ENCODE data around the gene GPR179. TPM values are rescaled to one million over a fixed set of nuclear protein-coding genes. Genes with fewer than 3 reads are reported as not detected.
A peak's percentile ranks its signal among the peaks of the same experiment; 100 is the strongest.

The GPR179 gene
- total and polyA plus RNA-seq, 2 donors (not counting 3 experiments of a cell fraction or from before 2014, with no cell fraction given), result not detected

DNA sequence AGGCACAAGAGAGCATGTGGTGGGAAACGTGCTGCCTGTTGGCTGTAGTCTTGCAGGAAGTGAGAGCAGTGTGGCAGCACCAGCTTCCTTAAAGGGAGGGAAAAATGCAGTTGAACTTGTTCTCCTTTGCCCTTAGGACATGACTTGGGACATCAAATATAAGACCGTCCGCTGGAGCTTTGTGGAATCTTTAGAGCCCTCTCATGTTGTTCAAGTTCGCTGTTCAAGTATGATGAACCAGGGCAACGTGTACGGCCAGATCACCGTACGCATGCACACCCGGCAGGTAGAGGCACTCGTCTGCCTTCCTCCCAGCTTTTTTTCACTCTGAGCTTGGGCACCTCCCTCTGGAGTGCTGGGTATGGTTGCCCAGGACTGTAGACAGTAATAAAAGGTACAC, 23.3 kb downstream of the GPR179 start:
- POLR2A ChIA-PET, result no interaction called here

DNA sequence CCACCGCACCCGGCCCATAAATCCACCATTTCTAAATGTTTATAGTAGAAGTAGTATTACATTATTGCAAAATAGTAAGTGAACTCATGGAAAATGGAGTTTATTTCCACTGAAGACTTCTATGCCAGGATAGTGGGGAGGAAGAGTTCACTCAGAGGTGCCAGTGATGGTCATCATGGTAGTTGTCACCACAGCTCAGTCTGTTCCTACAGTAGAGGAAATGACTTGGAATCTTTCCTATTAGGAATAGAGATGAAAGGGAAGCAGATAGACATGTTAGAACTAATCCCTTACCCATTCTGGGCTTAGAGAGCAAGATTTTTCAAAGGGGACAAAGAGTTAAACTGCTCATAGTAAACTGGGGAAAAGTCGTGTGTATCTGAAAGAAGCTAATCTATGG, 26.7 kb downstream of the GPR179 start:
- no peak overlapping the region for H3K27ac ChIP-seq (ENCODE audit: insufficient read depth, low read depth, low read length)
- no TSS peak for BruUV-seq (replicated peaks)
- dilution Hi-C loops (cut with MboI; ENCODE audit: extremely low pct_ligation_motif_present, low sequenced_read_pairs), result no loop called here
- no peaks in the 10 kb centered on the region for H4K20me1 ChIP-seq (replicated peaks; ENCODE audit: control insufficient read depth, extremely low read depth, insufficient read depth, low read length)
- intact Hi-C loops (cut with micrococcal nuclease), result no loop called here
- peaks cover 0 to 10% of the 10 kb centered on the region in 2 experiments for H3K36me3 ChIP-seq (ENCODE audit: control insufficient read depth in 2 of 2, extremely low read depth in 1 of 2, insufficient read depth in 2 of 2, low read length in 2 of 2)
- peak; percentile 0 for DNase-seq (ENCODE audit: low read depth, low spot score)
- H3K79me2 ChIP-seq (ENCODE audit: control insufficient read depth, insufficient read depth, low read length), result no peaks in the 10 kb centered on the region
- H3K4me3 ChIP-seq (replicated peaks in 1 of 3; ENCODE audit: insufficient read depth in 1 of 3, low read depth in 1 of 3, low read length in 3 of 3), result no peak overlapping the region
- H3K27me3 ChIP-seq (ENCODE audit: control insufficient read depth in 2 of 2, insufficient read depth in 2 of 2, low read length in 2 of 2), result no peaks in the 10 kb centered on the region
- no peaks in the 10 kb centered on the region for H3K9me3 ChIP-seq (replicated peaks; ENCODE audit: control insufficient read depth, insufficient read depth, low read length)
- no peak for TF ChIP-seq JUN (IDR thresholded peaks at IDR 0.05; ENCODE audit: borderline replicate concordance, insufficient read depth, insufficient read length, low read depth)
- TF ChIP-seq FOS (IDR thresholded peaks at IDR 0.05; ENCODE audit: borderline replicate concordance, insufficient read depth, low read length), result no peak
- TF ChIP-seq CTCF (IDR thresholded peaks at IDR 0.05; ENCODE audit: extremely low read depth in 1 of 2, insufficient read depth in 1 of 2, low read depth in 1 of 2, low read length in 2 of 2), result no peak
- TF ChIP-seq GATA2 (IDR thresholded peaks at IDR 0.05; ENCODE audit: insufficient read depth, insufficient read length, low read depth, low read length), result no peak
- no peak for TF ChIP-seq EZH2 (IDR thresholded peaks at IDR 0.05; ENCODE audit: borderline replicate concordance, low read depth, low read length, severe bottlenecking)
- TF ChIP-seq POLR2A (IDR thresholded peaks at IDR 0.05; ENCODE audit: low read depth, low read length), result no peak
- TF ChIP-seq MAX (IDR thresholded peaks at IDR 0.05; ENCODE audit: insufficient read depth, insufficient read length), result no peak
- TF ChIP-seq POLR2AphosphoS5 (IDR thresholded peaks at IDR 0.05; ENCODE audit: insufficient read depth, low read depth, low read length), result no peak
- TF ChIP-seq MYC (IDR thresholded peaks at IDR 0.05; ENCODE audit: low read depth, low read length), result no peak
- no peak overlapping the region for H3K9ac ChIP-seq (replicated peaks; ENCODE audit: extremely low read depth, insufficient read depth, low read length)
- POLR2A ChIA-PET, result no interaction called here
- FAIRE-seq, result no peak
- H3K4me1 ChIP-seq (ENCODE audit: control insufficient read depth, extremely low read depth, insufficient read depth, low read length), result peaks cover 3% of the 10 kb centered on the region
- H2AFZ ChIP-seq (ENCODE audit: low read depth, low read length), result no peak overlapping the region
- no peak overlapping the region for H3K4me2 ChIP-seq (ENCODE audit: insufficient read depth, low read length)
- H3K9me1 ChIP-seq (replicated peaks; ENCODE audit: control insufficient read depth, extremely low read depth, insufficient read depth, low read length), result no peaks in the 10 kb centered on the region
- CTCF ChIA-PET, result no interaction called here

More for the DNA sequence above, 23.3 kb downstream of the GPR179 start:
- Histone ChIP-seq H3K9me1 (replicated peaks; ENCODE audit: control insufficient read depth, extremely low read depth, insufficient read depth, low read length) (no peaks in the 10 kb centered on the region), H3K79me2 (ENCODE audit: control insufficient read depth, insufficient read depth, low read length) (no peaks in the 10 kb centered on the region), H2AFZ (ENCODE audit: low read depth, low read length) (no peak overlapping the region), H3K4me3 (replicated peaks in 1 of 3; ENCODE audit: insufficient read depth in 1 of 3, low read depth in 1 of 3, low read length in 3 of 3) (no peak overlapping the region), H3K27me3 (ENCODE audit: control insufficient read depth in 2 of 2, insufficient read depth in 2 of 2, low read length in 2 of 2) (no peaks in the 10 kb centered on the region), H4K20me1 (replicated peaks; ENCODE audit: control insufficient read depth, extremely low read depth, insufficient read depth, low read length) (no peaks in the 10 kb centered on the region), H3K4me1 (ENCODE audit: control insufficient read depth, extremely low read depth, insufficient read depth, low read length) (peaks cover 3% of the 10 kb centered on the region), H3K27ac (ENCODE audit: insufficient read depth, low read depth, low read length) (no peak overlapping the region), H3K9ac (replicated peaks; ENCODE audit: extremely low read depth, insufficient read depth, low read length) (no peak overlapping the region), H3K4me2 (ENCODE audit: insufficient read depth, low read length) (no peak overlapping the region), H3K36me3 (ENCODE audit: control insufficient read depth in 2 of 2, extremely low read depth in 1 of 2, insufficient read depth in 2 of 2, low read length in 2 of 2) (peaks cover 0 to 13% of the 10 kb centered on the region in 2 experiments), H3K9me3 (replicated peaks; ENCODE audit: control insufficient read depth, insufficient read depth, low read length) (no peaks in the 10 kb centered on the region)
- dilution Hi-C loops (cut with MboI; ENCODE audit: extremely low pct_ligation_motif_present, low sequenced_read_pairs) (no loop called here), intact Hi-C loops (cut with micrococcal nuclease) (no loop called here)
- TF ChIP-seq EZH2 (IDR thresholded peaks at IDR 0.05; ENCODE audit: borderline replicate concordance, low read depth, low read length, severe bottlenecking) (no peak), FOS (IDR thresholded peaks at IDR 0.05; ENCODE audit: borderline replicate concordance, insufficient read depth, low read length) (no peak), MYC (IDR thresholded peaks at IDR 0.05; ENCODE audit: low read depth, low read length) (no peak), JUN (IDR thresholded peaks at IDR 0.05; ENCODE audit: borderline replicate concordance, insufficient read depth, insufficient read length, low read depth) (no peak), POLR2AphosphoS5 (IDR thresholded peaks at IDR 0.05; ENCODE audit: insufficient read depth, low read depth, low read length) (no peak)
- no TSS peak for BruUV-seq (replicated peaks)
- DNase-seq (ENCODE audit: low read depth, low spot score) (no peak), FAIRE-seq (no peak)
- CTCF ChIA-PET, result interaction anchor here (1.3 to 2.4 kb wide), 2 partner anchors 12 to 29 kb away, joined by 6 to 28 read pairs; no protein-coding TSS in a partner anchor

Measured in endothelial cell of umbilical vein (primary cell).